ENCODE measurements around the gene URGCP. TPM values are rescaled to one million over a fixed set of nuclear protein-coding genes. Genes with fewer than 3 reads are reported as not detected.
"Not testable (repeated sequence)": the region's sequence is repeated elsewhere in the genome, so short reads cannot be mapped to it uniquely, and the experiment has no call there.

URGCP gene
- total RNA-seq, 1 donor from 2014 or later: 17.6 TPM

DNA sequence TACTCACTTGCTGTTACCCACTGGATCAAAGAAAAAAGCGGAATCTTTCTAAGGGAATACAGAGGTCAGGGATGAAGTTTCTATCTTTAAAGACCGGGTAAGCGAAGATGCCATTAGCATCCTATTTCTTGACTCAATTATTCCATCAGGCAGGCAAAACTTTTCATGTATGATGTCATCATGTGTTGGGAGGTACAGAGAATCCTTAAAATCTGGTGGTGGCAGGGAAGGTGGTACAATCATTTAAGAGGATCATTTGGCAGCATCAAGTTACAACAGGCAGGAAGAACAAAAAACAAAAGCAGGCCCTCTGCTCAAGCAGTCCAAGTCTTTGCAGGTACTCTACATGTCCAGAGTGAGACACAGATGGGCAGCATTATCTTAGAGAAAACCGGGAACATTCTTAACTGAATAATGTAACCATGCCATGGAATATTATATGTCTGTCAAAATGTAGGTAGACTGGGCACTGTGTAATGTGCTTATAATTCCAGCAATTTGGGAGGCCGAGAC is 3.8 kb downstream of the URGCP start:
- H3K4me3 ChIP-seq (ENCODE audit: low read depth, low read length): no peak overlapping the region
- no peak for DNase-seq (ENCODE audit: low read depth)
- TF ChIP-seq, protein P1, sequence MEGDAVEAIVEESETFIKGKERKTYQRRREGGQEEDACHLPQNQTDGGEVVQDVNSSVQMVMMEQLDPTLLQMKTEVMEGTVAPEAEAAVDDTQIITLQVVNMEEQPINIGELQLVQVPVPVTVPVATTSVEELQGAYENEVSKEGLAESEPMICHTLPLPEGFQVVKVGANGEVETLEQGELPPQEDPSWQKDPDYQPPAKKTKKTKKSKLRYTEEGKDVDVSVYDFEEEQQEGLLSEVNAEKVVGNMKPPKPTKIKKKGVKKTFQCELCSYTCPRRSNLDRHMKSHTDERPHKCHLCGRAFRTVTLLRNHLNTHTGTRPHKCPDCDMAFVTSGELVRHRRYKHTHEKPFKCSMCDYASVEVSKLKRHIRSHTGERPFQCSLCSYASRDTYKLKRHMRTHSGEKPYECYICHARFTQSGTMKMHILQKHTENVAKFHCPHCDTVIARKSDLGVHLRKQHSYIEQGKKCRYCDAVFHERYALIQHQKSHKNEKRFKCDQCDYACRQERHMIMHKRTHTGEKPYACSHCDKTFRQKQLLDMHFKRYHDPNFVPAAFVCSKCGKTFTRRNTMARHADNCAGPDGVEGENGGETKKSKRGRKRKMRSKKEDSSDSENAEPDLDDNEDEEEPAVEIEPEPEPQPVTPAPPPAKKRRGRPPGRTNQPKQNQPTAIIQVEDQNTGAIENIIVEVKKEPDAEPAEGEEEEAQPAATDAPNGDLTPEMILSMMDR (conservative IDR thresholded peaks at IDR 0.05; ENCODE audit: low read depth, low read length): no peak

DNA sequence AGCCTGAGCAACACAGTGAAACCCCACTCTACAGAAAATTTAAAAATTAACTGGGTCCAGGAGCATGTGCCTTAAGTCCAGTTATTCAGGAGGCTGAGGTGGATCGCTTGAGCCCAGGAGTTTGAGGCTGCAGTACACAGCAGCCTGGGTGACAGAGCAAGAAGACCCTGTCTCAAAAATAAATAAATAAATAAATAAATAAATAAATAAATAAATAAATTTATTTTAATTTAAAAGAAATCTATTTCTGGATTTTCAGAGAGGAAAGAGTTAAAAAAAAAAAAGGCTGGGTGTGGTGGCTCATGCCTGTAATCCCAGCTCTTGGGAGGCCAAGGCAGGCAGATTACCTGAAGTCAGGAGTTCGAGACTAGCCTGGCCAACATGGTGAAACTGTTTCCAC is 7.8 kb downstream of the URGCP start:
- DNase-seq (ENCODE audit: low read depth); H3K4me3 ChIP-seq (ENCODE audit: low read depth, low read length): not testable (repeated sequence)

DNA sequence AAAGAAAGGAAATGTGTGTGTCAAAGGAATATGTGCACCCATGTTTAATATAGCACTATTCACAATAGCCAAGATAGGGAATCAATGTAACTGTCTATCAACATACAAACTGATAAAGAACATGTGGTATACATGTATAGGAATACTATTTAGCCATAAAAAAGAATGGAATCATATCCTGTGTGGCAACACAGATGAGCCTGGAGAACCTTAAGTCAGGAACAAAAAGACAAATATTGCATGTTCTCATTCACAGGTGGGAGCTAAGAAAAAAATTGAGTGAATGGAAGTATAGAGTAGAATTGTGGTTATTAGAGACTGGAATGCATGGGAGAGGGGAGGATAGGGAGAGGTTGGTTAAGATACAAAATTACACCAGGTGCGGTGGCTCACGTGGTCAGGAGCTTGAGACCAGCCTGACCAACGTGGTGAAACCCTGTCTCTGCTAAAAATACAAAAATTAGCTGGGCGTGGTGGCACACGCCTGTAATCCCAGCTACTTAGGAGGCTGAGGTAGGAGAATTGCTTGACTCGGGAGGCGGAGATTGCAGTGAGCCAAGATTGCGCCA is 10.5 kb downstream of the URGCP start:
- no peak for DNase-seq (ENCODE audit: low read depth)
- TF ChIP-seq, protein P1 (conservative IDR thresholded peaks at IDR 0.05; ENCODE audit: low read depth, low read length): no peak
- no peak overlapping the region for H3K4me3 ChIP-seq (ENCODE audit: low read depth, low read length)

- DNase-seq (ENCODE audit: low read depth): no peak
- TF ChIP-seq, protein P1 (conservative IDR thresholded peaks at IDR 0.05; ENCODE audit: low read depth, low read length): no peak
Measured at GRCh38 chr7:43891069-43891955, 15.1 kb downstream of the URGCP start.

GRCh38 chr7:43890468-43890867 is 15.9 kb downstream of the URGCP start:
- TF ChIP-seq, protein P1 (conservative IDR thresholded peaks at IDR 0.05; ENCODE audit: low read depth, low read length): no peak

More at GRCh38 chr7:43891069-43891955, 15.1 kb downstream of the URGCP start:
- H3K4me3 ChIP-seq (ENCODE audit: low read depth, low read length): no peak overlapping the region

GRCh38 chr7:43888993-43889945 is 17.1 kb downstream of the URGCP start:
- TF ChIP-seq, protein P1 (conservative IDR thresholded peaks at IDR 0.05; ENCODE audit: low read depth, low read length): no peak
- H3K4me3 ChIP-seq (ENCODE audit: low read depth, low read length): no peak overlapping the region
- no peak for DNase-seq (ENCODE audit: low read depth)

More at GRCh38 chr7:43890468-43890867, 15.9 kb downstream of the URGCP start:
- no peak for DNase-seq (ENCODE audit: low read depth)
- no peak overlapping the region for H3K4me3 ChIP-seq (ENCODE audit: low read depth, low read length)
